ENCODE results near the gene SPEG. TPM values are rescaled to one million over a fixed set of nuclear protein-coding genes. Genes with fewer than 3 reads are reported as not detected.

SPEG gene
- total RNA-seq, 2 donors from 2014 or later = 0.79 to 1.7 TPM

DNA sequence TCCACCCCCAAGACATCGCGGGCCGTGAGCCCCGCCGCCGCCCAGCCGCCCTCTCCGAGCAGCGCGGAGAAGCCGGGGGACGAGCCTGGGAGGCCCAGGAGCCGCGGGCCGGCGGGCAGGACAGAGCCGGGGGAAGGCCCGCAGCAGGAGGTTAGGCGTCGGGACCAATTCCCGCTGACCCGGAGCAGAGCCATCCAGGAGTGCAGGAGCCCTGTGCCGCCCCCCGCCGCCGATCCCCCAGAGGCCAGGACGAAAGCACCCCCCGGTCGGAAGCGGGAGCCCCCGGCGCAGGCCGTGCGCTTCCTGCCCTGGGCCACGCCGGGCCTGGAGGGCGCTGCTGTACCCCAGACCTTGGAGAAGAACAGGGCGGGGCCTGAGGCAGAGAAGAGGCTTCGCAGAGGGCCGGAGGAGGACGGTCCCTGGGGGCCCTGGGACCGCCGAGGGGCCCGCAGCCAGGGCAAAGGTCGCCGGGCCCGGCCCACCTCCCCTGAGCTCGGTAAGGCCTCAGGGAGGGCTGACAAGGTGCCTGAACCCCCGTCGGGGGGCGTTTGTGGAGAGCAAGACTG lies 14.2 kb downstream of the SPEG start:
- Mint-ChIP-seq H3K36me3 (ENCODE audit: low read depth) (peaks cover 4% of the 10 kb centered on the region), H3K4me3 (no peak overlapping the region)
- ATAC-seq (replicated peaks) = no peak

DNA sequence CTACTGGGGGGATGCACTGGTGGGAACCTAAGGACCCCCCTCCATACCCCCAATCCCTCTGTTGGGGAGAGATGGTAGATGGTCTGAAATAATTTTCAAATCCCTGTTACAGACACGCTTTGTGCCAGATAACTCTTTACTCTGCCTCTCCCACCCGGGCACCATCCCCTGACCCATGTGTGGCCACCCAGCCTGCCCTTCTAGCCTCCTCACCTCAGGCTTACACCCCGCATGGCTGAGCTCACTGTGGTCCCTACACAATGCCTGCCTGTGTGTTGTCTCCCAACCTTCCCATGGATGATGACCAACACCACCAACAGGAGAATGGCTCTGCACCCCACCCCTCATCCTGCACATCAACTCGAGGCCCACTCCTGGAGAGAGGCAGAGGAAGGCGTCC lies 15.0 kb downstream of the SPEG start:
- H3K36me3 Mint-ChIP-seq (ENCODE audit: low read depth) = peaks cover 4% of the 10 kb centered on the region
- H3K9me3 Mint-ChIP-seq = no peaks in the 10 kb centered on the region
- no peak overlapping the region for H3K4me3 Mint-ChIP-seq
- no peak for ATAC-seq (replicated peaks)
- no peaks in the 10 kb centered on the region for H3K4me1 Mint-ChIP-seq
- no peak overlapping the region for H3K27ac Mint-ChIP-seq
- peaks cover 9% of the 10 kb centered on the region for H3K27me3 Mint-ChIP-seq

More for the DNA sequence above, 14.2 kb downstream of the SPEG start:
- H3K27ac Mint-ChIP-seq = no peak overlapping the region
- peaks cover 9% of the 10 kb centered on the region for H3K27me3 Mint-ChIP-seq
- H3K9me3 Mint-ChIP-seq = no peaks in the 10 kb centered on the region
- H3K4me1 Mint-ChIP-seq = no peaks in the 10 kb centered on the region

DNA sequence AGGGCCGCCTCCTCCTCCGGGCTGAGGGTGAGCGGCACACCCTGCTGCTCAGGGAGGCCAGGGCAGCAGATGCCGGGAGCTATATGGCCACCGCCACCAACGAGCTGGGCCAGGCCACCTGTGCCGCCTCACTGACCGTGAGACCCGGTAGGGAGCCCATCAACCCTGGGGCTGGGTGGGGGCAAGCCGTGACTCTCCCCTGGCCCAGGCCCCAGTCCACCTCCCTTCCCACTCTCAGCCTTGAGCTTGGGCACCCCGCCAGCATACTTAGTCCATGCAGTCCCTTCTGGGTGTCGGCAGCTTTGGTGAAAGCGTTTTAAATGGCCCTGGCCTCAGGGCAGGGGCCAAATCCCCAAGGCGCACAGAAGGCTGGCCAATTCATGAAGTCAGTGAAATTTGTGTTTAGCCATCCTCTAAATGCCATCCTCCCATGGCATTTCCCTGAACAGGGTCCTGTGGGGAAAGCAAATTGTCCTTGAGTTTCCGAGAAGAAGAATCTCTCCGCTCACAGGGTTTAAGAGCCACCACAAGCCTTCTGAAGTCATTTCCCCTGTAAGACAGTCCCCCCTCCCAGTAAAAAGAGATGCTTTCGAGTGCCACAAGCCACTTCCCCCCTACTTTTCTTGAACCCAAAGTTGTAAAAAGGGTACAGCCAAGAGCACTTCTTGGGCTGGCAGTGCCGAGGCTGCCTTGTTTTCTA lies 17.2 kb downstream of the SPEG start:
- Mint-ChIP-seq H3K9me3 (no peaks in the 10 kb centered on the region), H3K27me3 (peaks cover 9% of the 10 kb centered on the region), H3K4me1 (no peaks in the 10 kb centered on the region), H3K36me3 (ENCODE audit: low read depth) (peaks cover 4% of the 10 kb centered on the region), H3K27ac (no peak overlapping the region), H3K4me3 (no peak overlapping the region)
- no peak for ATAC-seq (replicated peaks)

DNA sequence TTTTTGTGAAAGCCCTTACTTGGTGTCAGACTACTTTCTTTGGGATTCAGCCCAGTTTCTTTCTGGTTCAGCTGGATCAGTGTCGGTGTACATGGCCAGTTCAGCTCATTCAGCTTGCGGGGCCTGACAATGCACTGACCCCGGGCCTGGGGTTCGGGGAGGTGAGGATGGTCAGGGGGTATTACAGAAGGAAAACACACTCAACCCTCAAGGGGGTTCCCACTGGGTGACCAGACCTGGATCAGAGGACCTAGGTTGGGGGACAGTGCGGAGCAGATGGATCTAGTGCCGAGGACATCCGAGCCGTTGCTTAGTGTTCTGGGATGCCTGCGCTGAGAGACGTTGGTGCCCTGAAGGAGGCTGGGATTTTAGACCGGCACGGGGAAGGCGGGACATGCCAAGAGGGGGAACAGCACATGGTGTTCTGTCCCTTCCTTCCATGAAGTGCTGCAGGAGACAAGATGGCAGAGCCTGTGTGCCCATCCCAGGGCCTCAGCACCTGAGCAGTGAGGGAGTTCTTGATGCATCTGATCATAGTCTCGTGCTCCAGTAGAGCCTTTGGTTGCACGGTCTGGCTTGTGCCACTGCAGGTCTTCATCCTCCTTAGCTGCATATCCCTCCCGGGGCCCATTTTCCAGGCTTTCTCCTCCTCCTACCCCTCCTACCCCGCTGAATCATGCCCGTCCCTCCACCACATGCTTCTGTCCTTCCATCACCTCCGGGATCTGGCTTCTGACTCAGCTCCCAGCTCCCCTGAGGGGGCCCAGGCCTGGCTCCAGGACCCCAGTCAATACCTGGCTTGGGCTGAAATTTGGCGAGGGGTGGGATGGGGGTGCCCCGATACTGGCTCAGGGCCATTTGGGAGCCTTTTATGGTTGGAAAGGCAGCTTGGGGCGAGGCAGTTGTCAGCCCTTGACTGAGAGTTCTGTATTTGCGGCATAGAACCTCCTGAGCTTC lies 18.0 kb downstream of the SPEG start:
- no peak overlapping the region for H3K27ac Mint-ChIP-seq
- H3K9me3 Mint-ChIP-seq = no peaks in the 10 kb centered on the region
- H3K4me3 Mint-ChIP-seq = no peak overlapping the region
- H3K36me3 Mint-ChIP-seq (ENCODE audit: low read depth) = peaks cover 4% of the 10 kb centered on the region
- peaks cover 9% of the 10 kb centered on the region for H3K27me3 Mint-ChIP-seq
- no peak for ATAC-seq (replicated peaks)
- H3K4me1 Mint-ChIP-seq = no peaks in the 10 kb centered on the region

DNA sequence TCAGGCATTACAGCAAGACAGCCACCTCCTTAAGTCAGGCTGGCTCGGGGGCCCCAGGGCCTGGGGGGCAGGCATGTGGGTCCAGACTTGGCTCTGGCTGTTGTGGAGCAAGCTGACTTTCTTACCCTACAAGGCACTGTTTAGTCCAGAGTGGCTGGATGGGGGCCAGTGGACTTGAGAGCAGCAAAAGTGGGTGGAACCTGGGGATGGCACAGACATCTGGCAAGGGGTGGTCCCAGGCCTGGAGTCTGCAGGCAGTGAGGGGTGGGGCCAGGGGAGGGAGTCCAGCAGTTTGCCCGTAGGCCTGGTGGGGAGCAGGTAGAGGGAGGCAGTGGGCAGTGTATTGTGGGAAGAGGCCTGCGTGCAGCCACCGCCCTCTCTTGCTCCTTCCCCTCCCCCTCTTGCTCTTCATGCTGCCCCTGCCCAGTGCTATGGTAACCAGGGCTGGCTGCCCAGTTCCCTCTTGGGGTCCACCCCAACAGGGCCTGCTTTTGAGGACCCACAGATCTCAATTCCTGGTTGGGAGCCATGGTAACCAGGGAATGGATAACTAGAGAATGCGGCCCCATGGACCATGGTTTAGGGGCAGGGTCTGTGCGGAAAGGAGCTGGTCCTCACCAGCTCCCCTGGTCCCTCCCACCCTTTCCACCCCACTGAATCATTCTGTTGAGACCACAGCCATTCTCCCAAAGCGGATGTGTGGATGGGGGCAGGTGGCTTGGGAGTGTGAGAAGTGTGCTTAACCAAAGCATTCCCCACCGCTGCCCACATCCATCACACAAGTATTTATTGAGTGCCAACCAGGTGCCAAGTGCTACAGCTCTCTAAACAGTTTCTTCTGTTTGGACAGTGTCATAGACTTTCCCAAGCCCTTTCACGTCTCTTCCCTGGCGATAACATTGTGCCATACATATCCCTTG lies 19.3 kb downstream of the SPEG start:
- Mint-ChIP-seq H3K27ac (no peak overlapping the region), H3K36me3 (ENCODE audit: low read depth) (peaks cover 4% of the 10 kb centered on the region), H3K27me3 (peaks cover 9% of the 10 kb centered on the region), H3K4me1 (peaks cover 3% of the 10 kb centered on the region), H3K9me3 (no peaks in the 10 kb centered on the region), H3K4me3 (no peak overlapping the region)
- ATAC-seq (replicated peaks) = no peak

DNA sequence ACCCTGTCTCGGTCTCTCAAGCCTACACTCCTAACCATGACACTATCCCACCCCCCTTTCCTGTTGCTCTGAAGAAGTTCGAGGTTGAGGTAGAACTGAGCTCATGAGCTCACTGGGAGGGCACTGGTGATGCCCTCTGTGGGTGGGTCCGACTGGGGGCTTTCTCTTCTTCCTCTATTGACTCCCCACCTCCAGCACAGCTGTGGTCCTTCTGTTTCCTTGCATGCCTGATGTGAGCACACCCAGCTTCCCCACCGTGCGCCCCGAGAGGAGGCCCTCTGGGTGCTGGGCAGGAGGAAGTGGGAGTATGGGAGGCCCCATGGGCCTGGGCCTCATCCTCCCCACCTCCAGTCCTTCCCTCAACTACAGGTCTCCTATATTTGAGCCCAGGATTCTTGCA lies 20.9 kb downstream of the SPEG start:
- no peaks in the 10 kb centered on the region for H3K36me3 Mint-ChIP-seq (ENCODE audit: low read depth)

DNA sequence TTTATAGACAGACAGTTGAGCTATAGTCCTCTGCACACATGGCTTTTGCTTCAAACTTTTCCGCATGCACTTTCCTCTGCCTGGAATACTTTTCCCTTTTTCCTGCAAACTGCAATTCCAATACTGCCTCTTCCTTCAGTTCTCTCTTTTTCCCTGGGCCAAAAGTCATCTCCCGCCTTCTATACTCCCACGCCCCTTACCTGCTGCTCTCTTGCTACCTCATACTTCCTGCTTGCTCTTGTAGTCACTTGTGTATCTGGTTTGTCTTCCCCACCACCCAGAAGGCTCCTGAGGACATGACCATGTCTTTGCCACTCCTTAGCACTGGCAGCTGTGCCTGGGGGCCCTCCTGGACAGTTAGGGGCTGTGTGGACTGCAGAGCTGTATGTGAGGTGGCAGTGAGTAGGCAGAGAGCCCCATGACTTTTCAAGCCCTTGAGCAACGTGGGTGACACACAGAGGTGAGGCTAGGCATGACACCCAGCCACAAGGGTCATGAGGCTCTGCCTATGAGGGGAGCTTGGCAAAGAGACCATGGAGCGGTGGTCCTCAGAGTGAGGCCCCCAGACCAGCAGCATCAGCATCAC lies 23.2 kb downstream of the SPEG start:
- Mint-ChIP-seq H3K27ac (no peak overlapping the region), H3K36me3 (ENCODE audit: low read depth) (no peaks in the 10 kb centered on the region), H3K4me3 (no peak overlapping the region), H3K4me1 (peaks cover 3% of the 10 kb centered on the region), H3K27me3 (no peaks in the 10 kb centered on the region), H3K9me3 (no peaks in the 10 kb centered on the region)
- ATAC-seq (replicated peaks) = peak; percentile 74

More for the DNA sequence above, 20.9 kb downstream of the SPEG start:
- Mint-ChIP-seq H3K9me3 (no peaks in the 10 kb centered on the region), H3K27me3 (peaks cover 3% of the 10 kb centered on the region), H3K4me1 (peaks cover 3% of the 10 kb centered on the region), H3K4me3 (no peak overlapping the region), H3K27ac (no peak overlapping the region)
- no peak for ATAC-seq (replicated peaks)

DNA sequence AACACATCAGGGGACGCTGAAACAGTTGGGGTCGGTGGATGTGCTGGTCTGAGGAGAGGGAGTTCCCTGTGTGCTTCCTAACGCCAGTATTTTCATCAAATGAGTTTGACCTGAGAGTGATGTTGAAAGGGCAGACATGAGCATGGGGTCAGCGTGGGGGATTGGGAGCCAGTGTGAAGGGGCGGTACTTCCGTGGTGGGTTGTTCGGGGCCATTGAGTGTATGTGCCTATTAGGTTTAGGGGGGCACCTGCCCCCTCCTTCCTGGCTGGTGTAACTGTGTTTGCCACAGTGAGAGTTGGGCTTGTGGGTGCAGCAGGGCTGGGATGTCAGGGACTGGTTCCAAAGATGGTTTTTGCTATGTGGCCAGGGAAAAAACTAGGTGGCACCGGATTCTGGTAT lies 24.4 kb downstream of the SPEG start:
- H3K27ac Mint-ChIP-seq = no peak overlapping the region
- no peak for ATAC-seq (replicated peaks)
- H3K27me3 Mint-ChIP-seq = no peaks in the 10 kb centered on the region
- no peaks in the 10 kb centered on the region for H3K36me3 Mint-ChIP-seq (ENCODE audit: low read depth)
- H3K4me1 Mint-ChIP-seq = peaks cover 3% of the 10 kb centered on the region
- H3K9me3 Mint-ChIP-seq = no peaks in the 10 kb centered on the region
- H3K4me3 Mint-ChIP-seq = no peak overlapping the region

DNA sequence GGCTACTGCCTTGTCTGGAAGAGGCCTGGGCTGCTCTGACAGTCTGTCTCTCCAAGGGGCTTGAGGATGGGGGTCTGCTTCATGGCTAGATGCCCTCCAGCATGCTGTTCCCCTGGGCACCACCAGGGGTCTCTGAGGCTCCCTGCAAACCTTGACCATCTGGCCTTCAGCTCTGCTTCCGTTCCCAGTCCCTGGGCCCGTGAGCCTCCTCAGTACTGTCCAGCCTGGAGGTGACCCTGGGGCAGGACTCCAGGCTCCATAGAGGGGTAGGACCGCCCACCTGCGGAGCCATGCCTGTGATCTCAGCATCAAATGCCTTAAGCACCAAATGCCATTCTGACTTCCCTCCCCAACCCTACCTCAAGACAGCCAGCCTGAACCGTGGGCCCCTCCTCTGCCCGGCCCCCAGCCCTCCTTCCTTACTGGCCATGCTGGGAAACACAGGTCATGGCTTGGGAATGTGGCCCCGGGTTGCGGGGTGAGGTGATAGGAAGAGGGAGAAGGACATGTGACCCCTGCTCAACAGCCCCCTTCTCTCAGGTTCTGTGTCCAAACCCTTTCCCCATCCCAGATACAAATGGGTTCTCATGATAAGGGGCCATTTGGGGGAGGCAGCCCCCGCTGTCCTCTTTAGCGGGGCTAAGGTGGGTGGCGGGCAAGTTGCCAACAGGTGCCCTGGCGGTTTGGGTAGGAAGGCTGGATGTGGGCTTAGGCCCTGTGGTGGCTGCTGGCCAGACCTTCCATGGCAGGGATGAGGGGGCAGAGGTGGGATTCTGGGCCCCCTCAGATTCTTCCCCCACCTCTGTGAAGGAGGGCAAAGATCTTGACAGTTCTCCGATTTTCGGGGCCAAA lies 25.0 kb downstream of the SPEG start:
- Mint-ChIP-seq H3K27ac (no peak overlapping the region), H3K27me3 (no peaks in the 10 kb centered on the region), H3K36me3 (ENCODE audit: low read depth) (no peaks in the 10 kb centered on the region), H3K4me1 (peaks cover 3% of the 10 kb centered on the region), H3K9me3 (no peaks in the 10 kb centered on the region), H3K4me3 (no peak overlapping the region)
- no peak for ATAC-seq (replicated peaks)

DNA sequence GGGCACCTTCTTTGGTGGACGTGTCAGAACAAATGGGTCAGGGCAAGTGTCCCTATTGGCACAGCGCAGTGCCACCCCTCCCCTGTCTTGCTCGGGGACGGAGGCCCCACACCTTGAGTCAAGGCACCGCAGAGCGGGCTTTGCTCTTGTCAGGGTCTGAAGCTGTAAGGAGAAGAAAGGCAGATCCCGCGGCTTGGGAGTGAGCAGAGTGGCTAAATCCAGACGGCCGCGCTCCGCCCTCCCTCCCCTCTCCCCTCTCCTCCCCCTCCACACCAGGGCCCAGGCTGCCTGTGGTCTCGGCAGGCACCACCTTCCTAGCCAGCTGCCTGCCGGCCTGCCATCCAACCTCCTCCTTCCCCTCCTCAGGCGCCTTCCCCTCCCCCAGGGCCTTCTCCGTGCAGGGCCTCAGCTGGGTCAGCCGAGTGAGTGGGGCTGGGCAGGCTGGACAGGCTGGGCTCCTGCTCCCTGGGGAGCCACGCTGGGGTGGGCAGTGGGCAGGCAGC lies 25.8 kb downstream of the SPEG start:
- Mint-ChIP-seq H3K27ac (no peak overlapping the region), H3K4me1 (peaks cover 3% of the 10 kb centered on the region), H3K36me3 (ENCODE audit: low read depth) (no peaks in the 10 kb centered on the region), H3K27me3 (no peaks in the 10 kb centered on the region), H3K4me3 (no peak overlapping the region), H3K9me3 (no peaks in the 10 kb centered on the region)
- ATAC-seq (replicated peaks) = no peak

DNA sequence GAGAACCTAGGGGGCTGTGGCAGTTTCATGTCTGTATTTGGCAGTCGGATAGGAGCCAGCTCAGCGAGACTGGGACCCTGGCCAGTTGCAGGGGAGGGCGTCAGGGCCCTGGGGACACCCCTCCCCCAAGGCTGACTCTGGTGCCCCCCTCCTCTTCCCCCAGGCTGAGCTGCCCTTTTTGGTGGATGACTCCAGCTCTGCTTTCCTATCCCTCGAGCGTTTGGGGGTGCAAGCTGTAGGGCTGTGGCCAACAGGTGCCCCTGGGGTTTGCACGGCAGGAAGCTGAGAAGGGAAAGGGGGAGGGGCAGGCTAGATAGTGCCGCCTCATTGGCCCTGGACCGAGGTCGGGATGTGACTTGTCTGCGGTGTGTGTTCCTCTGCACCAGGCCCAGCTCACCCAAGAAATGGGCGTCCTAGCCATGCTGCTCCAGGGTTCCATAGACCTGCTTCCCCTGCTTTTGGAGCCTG lies 26.4 kb downstream of the SPEG start:
- Mint-ChIP-seq H3K4me1 (peaks cover 3% of the 10 kb centered on the region), H3K27me3 (no peaks in the 10 kb centered on the region), H3K27ac (no peak overlapping the region), H3K36me3 (ENCODE audit: low read depth) (no peaks in the 10 kb centered on the region), H3K4me3 (no peak overlapping the region), H3K9me3 (no peaks in the 10 kb centered on the region)
- ATAC-seq (replicated peaks) = no peak

DNA sequence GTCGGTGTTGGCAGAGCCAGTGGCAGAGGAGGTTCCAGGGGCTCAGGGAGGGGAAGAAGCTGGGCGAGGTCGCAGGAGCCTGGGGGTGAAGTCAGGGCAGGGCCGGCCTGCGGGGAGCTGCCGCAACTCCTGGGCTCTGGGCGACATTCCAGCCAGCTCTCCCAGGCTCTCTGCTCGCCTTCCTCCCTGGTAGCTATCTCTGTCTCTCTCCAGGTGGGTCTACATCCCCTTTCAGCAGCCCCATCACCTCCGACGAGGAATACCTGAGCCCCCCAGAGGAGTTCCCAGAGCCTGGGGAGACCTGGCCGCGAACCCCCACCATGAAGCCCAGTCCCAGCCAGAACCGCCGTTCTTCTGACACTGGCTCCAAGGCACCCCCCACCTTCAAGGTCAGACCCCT lies 27.0 kb downstream of the SPEG start:
- H3K4me1 Mint-ChIP-seq = peaks cover 3% of the 10 kb centered on the region
- H3K4me3 Mint-ChIP-seq = no peak overlapping the region
- H3K27me3 Mint-ChIP-seq = no peaks in the 10 kb centered on the region
- H3K36me3 Mint-ChIP-seq (ENCODE audit: low read depth) = no peaks in the 10 kb centered on the region
- no peak for ATAC-seq (replicated peaks)
- no peaks in the 10 kb centered on the region for H3K9me3 Mint-ChIP-seq
- no peak overlapping the region for H3K27ac Mint-ChIP-seq

DNA sequence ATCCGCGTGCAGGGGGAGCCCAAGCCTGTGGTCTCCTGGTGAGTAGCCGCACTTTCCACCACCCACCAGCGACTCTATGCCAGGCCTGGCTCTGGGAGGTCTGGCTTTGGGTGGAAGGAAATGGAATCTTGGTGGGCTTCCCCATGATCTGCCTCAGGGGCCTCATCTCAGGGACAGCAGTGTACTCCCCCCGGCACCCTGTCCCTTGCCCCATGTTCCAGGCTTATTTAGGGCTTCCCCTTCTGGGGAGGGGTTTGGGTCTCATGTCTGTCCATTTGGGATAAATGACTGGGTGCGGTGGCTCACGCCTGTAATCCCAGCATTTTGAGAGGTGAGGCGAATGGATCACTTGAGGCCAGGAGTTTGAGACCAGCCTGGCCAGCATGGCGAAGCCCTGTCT lies 27.7 kb downstream of the SPEG start:
- H3K4me1 Mint-ChIP-seq = peaks cover 3% of the 10 kb centered on the region
- no peak for ATAC-seq (replicated peaks)
- H3K4me3 Mint-ChIP-seq = no peak overlapping the region
- H3K27me3 Mint-ChIP-seq = no peaks in the 10 kb centered on the region
- H3K9me3 Mint-ChIP-seq = no peaks in the 10 kb centered on the region
- H3K36me3 Mint-ChIP-seq (ENCODE audit: low read depth) = no peaks in the 10 kb centered on the region
- no peak overlapping the region for H3K27ac Mint-ChIP-seq
